Lower leg skin (tissue), 4 donors: Measurements from ENCODE around the gene ZNF43. TPM values are rescaled to one million over a fixed set of nuclear protein-coding genes. Genes with fewer than 3 reads are reported as not detected.

Experiments
- DNase-seq, 2 donors: peaks; one replicate each; pipeline ENCODE4 v3.0.0-alpha.2; 2019; ENCODE audit warnings: low spot score in 2 of 2
- H3K4me3 ChIP-seq: fragments of 200-600 bp; sonication (generic); 2 replicates; pipeline ENCODE4 v1.5.1; 2017; ENCODE audit warnings: mild to moderate bottlenecking, low read depth; ENCODE audit not compliant: poor library complexity, severe bottlenecking
- CTCF ChIP-seq, 3 donors: fragments of 450-650 bp; IDR thresholded peaks; one replicate each; pipeline ENCODE4 v1.5.1; 2016; ENCODE audit warnings: antibody characterized with exemption in 3 of 3, mild to moderate bottlenecking in 3 of 3, moderate library complexity in 2 of 3
- POLR2A ChIP-seq, 2 donors: fragments of 450-650 bp; IDR thresholded peaks; one replicate each; pipeline ENCODE4 v1.6.1; 2016 to 2017; ENCODE audit warnings: antibody characterized with exemption in 2 of 2, mild to moderate bottlenecking in 1 of 2, moderate library complexity in 1 of 2
- WGBS, 2 donors: methylation state at CpG; one replicate each; pipeline ENCODE4 v1.1.5; 2018; 5-methylcytosine and 5-hydroxymethylcytosine counted together
- intact Hi-C: fragments of 100-400 bp; cut with DNase I; formaldehyde crosslinking; loops from one replicate; pipeline ENCODE4 v1.15.0; 2023; ENCODE audit warnings: low total_unique reads
- total RNA-seq, 4 donors: library from RNA; depleted of rRNA; stranded (reverse); fragments of >200 nt; gene quantifications; one replicate each; pipeline ENCODE4 v1.1.0, GENCODE V29; 2016

Gene ZNF43
- total RNA-seq, 4 donors from 2014 or later: 4.2 to 11.1 (median 8.8) TPM

GRCh38 chr19:21856773-21857514 is 21.0 kb upstream of the ZNF43 start:
- WGBS, 2 donors: 31 to 38% methylated on average over 9 of the region's 9 CpGs
- TF ChIP-seq POLR2A (IDR thresholded peaks at IDR 0.05) (no peak), CTCF (IDR thresholded peaks at IDR 0.05) (no peak)
- H3K4me3 ChIP-seq: no peak overlapping the region
- DNase-seq: no peak
- intact Hi-C loops: no loop called here

GRCh38 chr19:21851596-21852345 is 15.8 kb upstream of the ZNF43 start:
- DNase-seq: peak; percentile 96 to 99
- intact Hi-C loops: no loop called here
- H3K4me3 ChIP-seq: peak overlapping the region; percentile 76
- WGBS, 2 donors: 0% methylated on average over 30 to 44 of the region's 44 CpGs
- TF ChIP-seq POLR2A (IDR thresholded peaks at IDR 0.05) (no peak), CTCF (IDR thresholded peaks at IDR 0.05) (no peak)

- intact Hi-C loops: no loop called here
- DNase-seq: no peak
- H3K4me3 ChIP-seq: no peak overlapping the region
- TF ChIP-seq POLR2A (IDR thresholded peaks at IDR 0.05): no peak
- TF ChIP-seq CTCF (IDR thresholded peaks at IDR 0.05): no peak
- 41 to 48% methylated on average over 9 of the region's 9 CpGs for WGBS, 2 donors
These were observed 14.8 kb upstream of the ZNF43 start for GRCh38 chr19:21850656-21851255.

GRCh38 chr19:21848706-21849105 is 12.7 kb upstream of the ZNF43 start:
- no peak overlapping the region for H3K4me3 ChIP-seq
- DNase-seq: no peak
- intact Hi-C loops: no loop called here
- 78 to 81% methylated on average over 6 of the region's 6 CpGs for WGBS, 2 donors
- TF ChIP-seq CTCF (IDR thresholded peaks at IDR 0.05) (no peak), POLR2A (IDR thresholded peaks at IDR 0.05) (no peak)

GRCh38 chr19:21843081-21843480 is 7.1 kb upstream of the ZNF43 start:
- DNase-seq: no peak
- H3K4me3 ChIP-seq: no peak overlapping the region
- intact Hi-C loops: no loop called here
- WGBS, 2 donors: 80 to 99% methylated on average over 5 of the region's 5 CpGs
- no peak for TF ChIP-seq POLR2A (IDR thresholded peaks at IDR 0.05)
- TF ChIP-seq CTCF (IDR thresholded peaks at IDR 0.05): no peak
